ENCODE data around the gene C1orf105.

C1orf105 gene

GRCh38 chr1:172500207-172500606 is 79.7 kb downstream of the C1orf105 start:
- no peak for DNase-seq (ENCODE audit: low read depth, low spot score)
- no peak overlapping the region for H3K4me3 ChIP-seq (ENCODE audit: low read length)

GRCh38 chr1:172507741-172508140 is 87.3 kb downstream of the C1orf105 start:
- no peak overlapping the region for H3K4me3 ChIP-seq (ENCODE audit: low read length)
- DNase-seq (ENCODE audit: low read depth, low spot score): no peak

- no peak for DNase-seq (ENCODE audit: low read depth, low spot score)
- H3K4me3 ChIP-seq (ENCODE audit: low read length): no peak overlapping the region
These were observed 90.0 kb downstream of the C1orf105 start for GRCh38 chr1:172510479-172510878.

GRCh38 chr1:172512591-172512990 is 92.1 kb downstream of the C1orf105 start:
- DNase-seq (ENCODE audit: low read depth, low spot score): no peak
- no peak overlapping the region for H3K4me3 ChIP-seq (ENCODE audit: low read length)

- DNase-seq (ENCODE audit: low read depth, low spot score): no peak
- H3K4me3 ChIP-seq (ENCODE audit: low read length): no peak overlapping the region
These were observed 93.0 kb downstream of the C1orf105 start for GRCh38 chr1:172513479-172513878.

GRCh38 chr1:172514108-172514507 is 93.6 kb downstream of the C1orf105 start:
- no peak for DNase-seq (ENCODE audit: low read depth, low spot score)
- no peak overlapping the region for H3K4me3 ChIP-seq (ENCODE audit: low read length)

- H3K4me3 ChIP-seq (ENCODE audit: low read length): no peak overlapping the region
These were observed 95.0 kb downstream of the C1orf105 start for GRCh38 chr1:172515436-172515835.

GRCh38 chr1:172515927-172516326 is 95.4 kb downstream of the C1orf105 start:
- H3K4me3 ChIP-seq (ENCODE audit: low read length): no peak overlapping the region
- no peak for DNase-seq (ENCODE audit: low read depth, low spot score)

More at GRCh38 chr1:172515436-172515835, 95.0 kb downstream of the C1orf105 start:
- DNase-seq (ENCODE audit: low read depth, low spot score): no peak

- DNase-seq (ENCODE audit: low read depth, low spot score): no peak
These were observed 96.6 kb downstream of the C1orf105 start for GRCh38 chr1:172517081-172517480.

GRCh38 chr1:172517545-172517944 is 97.1 kb downstream of the C1orf105 start:
- H3K4me3 ChIP-seq (ENCODE audit: low read length): no peak overlapping the region
- no peak for DNase-seq (ENCODE audit: low read depth, low spot score)

More at GRCh38 chr1:172517081-172517480, 96.6 kb downstream of the C1orf105 start:
- no peak overlapping the region for H3K4me3 ChIP-seq (ENCODE audit: low read length)

Data from Jurkat, Clone E6-1 (cell line).